Left ventricle myocardium superior (tissue), 1 donor: Measurements from ENCODE around the gene ZNF407. TPM values are rescaled to one million over a fixed set of nuclear protein-coding genes. Genes with fewer than 3 reads are reported as not detected.

Source experiments
- ATAC-seq: fragments of 200-7000 bp; cut with Tn5 transposase; one replicate; pipeline ENCODE4 v1.9.1; 2020; ENCODE audit warnings: mild to moderate bottlenecking, moderate library complexity
- DNase-seq: peaks from one replicate; pipeline ENCODE4 v3.0.0-alpha.2; 2020
- intact Hi-C: fragments of 100-400 bp; cut with micrococcal nuclease; formaldehyde crosslinking; loops from one replicate; pipeline ENCODE4 v1.11.0; 2022
- total RNA-seq: library from RNA; stranded (reverse); fragmentation: NEBNext Ultra II Directional; extraction: Animal tissue kit (Norgen Biotek cat#: 25700); gene quantifications from one replicate; pipeline ENCODE4 v1.2.1, GENCODE V29; 2021
- donor health status: DM: no; HTN: yes; CAD: no; lungs with severe emphysema.

ZNF407 gene
- total RNA-seq, 1 donor from 2014 or later: 12.0 TPM

DNA sequence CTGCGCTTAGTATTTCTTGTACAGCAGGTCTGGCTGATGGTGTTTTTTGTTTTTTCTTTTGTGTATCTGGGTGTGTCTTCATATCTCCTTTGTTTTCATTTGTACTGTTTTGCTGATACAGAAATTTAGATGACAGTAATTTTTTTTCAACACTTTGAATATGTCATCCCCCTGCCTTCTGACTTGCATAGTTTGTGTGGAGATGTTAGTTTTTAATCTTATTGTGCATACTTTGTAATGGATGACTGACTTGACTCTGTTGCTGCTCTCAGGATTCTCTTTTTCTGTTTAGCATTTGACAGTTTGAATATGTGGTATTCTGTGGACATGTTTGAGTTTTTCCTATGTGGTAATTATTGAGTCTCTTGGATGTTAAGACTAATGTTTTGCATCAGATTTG lies 161.3 kb downstream of the ZNF407 start:
- ATAC-seq (no peak), DNase-seq (no peak)

GRCh38 chr18:74760026-74760425 lies 162.4 kb downstream of the ZNF407 start:
- ATAC-seq (no peak), DNase-seq (no peak)
- intact Hi-C loops: no loop called here

More for the DNA sequence above, 161.3 kb downstream of the ZNF407 start:
- intact Hi-C loops: no loop called here

DNA sequence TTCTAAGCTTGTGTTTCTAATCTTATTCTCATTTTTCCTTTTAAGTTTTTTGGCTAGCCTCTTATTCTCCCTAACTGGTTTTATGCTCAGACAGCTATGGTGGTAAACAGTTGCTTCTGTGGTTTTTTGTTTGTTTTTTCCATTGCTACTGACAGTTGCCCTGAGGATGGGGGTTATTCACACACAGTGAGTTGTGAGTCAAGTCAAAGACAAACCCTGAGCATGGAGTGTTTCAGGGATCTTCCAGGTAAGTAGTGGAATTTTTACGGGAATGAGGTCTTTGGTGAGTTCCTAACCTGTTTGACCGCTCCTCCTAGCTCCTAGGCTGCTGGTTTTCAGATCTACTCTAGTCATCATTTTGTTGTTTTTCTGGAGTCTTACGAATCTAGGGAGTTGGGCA lies 162.8 kb downstream of the ZNF407 start:
- ATAC-seq (no peak), DNase-seq (no peak)
- intact Hi-C loops: no loop called here

- DNase-seq: no peak
- no peak for ATAC-seq
- intact Hi-C loops: no loop called here
Measured at GRCh38 chr18:74766251-74766650, 168.6 kb downstream of the ZNF407 start.

GRCh38 chr18:74768096-74768495 lies 170.4 kb downstream of the ZNF407 start:
- ATAC-seq: no peak
- intact Hi-C loops: no loop called here

DNA sequence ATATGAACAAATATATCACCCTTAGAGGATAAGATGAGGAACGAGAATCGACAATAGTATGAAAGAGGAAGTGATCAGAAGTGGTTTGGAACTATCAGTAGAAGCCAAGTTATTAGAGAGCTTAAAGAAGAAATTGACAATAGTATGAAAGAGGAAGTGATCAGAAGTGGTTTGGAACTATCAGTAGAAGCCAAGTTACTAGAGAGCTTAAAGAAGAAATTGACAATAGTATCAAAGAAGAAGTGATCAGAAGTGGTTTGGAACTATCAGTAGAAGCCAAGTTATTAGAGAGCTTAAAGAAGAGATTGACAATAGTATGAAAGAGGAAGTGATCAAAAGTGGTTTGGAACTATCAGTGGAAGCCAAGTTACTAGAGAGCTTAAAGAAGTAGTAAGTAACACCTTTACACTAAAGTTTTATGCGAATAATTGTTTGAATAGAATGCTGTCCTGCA lies 175.5 kb downstream of the ZNF407 start:
- DNase-seq: no peak
- intact Hi-C loops: no loop called here
- no peak for ATAC-seq

More at GRCh38 chr18:74768096-74768495, 170.4 kb downstream of the ZNF407 start:
- DNase-seq: no peak

DNA sequence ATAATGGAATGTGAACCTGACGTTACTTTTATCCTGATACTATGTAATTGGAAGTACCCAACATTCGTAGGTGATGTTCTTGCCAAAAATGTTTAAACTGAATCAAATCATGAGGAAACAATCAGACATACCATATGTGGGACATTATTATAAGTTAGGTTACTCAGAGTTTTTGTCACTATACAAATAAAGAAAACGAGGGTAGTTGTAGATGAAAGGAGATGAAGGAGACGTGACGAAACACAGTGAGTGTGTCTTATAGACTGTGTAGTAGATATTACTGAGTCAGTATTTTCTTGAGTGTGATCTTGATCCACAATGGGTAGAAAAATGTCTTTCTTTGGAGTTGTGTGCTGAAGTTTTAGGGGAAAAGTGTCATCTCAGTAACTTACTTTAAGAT lies 176.8 kb downstream of the ZNF407 start:
- ATAC-seq (no peak), DNase-seq (no peak)
- intact Hi-C loops: no loop called here

DNA sequence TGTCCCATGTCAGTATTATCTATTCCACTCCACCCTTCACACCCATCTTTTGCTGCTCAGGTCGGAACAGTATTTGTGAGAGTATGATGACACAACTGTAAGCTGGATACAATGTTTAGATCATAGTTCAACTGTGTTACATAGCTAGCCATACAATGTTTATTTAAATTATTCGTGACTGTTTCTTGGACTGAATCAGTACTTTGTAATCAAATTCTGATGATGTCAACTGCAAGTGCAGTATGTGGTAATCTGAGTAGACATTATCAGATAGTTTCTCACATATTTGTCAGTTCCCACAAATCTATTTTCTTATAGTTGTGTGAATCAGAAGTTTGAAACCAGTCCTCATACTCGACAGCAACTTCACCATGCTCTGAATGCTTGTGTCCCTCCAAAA lies 177.6 kb downstream of the ZNF407 start:
- DNase-seq (no peak), ATAC-seq (no peak)
- intact Hi-C loops: no loop called here

DNA sequence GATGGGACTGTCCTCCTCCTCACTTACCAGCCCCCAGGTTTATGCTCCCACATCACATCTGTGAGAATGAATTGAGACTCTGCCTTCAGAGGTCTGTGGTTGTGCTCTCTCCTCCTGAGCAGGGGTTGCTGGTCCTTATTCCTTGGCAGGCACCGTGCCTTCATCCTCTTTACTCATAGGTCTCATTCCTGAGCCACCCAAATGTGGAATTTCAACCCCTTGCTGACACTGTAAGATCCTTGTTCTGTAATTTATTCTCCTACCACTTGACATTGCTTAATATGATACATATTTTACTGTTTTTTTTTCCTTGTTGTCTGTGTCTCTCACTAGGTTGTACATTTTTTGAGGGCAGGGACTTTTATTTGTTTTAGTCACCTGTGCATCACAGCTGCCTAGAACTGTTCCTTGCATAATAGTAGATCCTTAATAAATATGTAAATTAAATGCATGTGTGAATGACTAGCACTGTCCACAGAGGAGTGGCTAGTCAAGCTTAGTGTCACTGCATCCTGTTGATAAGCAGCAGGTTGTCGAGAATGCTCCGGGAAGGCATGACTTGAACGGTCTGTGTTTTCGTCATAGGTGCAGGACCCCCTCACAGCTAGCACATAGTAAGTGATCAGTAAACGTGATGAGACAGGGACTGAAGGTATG lies 180.6 kb downstream of the ZNF407 start:
- intact Hi-C loops: no loop called here
- no peak for DNase-seq

DNA sequence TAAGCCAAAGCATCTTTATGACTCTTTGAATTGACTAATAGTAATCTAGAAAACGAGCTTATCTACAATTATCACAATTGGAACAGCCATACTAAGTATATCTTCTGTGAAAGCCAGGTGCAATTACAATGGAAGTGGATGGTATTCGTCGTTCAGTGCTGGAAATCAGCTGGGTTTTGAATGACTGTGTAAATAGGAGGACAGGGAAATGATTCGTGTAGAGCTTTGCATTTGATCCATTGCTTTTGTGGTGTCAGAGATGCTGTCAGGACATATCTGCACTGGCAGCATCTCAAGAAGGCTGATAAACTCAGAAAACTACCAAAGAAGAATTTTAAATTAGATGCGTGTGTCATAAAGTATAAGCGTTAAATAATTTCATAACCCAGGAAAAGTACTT lies 187.1 kb downstream of the ZNF407 start:
- intact Hi-C loops: no loop called here
- no peak for ATAC-seq

More for the DNA sequence above, 180.6 kb downstream of the ZNF407 start:
- ATAC-seq: no peak

DNA sequence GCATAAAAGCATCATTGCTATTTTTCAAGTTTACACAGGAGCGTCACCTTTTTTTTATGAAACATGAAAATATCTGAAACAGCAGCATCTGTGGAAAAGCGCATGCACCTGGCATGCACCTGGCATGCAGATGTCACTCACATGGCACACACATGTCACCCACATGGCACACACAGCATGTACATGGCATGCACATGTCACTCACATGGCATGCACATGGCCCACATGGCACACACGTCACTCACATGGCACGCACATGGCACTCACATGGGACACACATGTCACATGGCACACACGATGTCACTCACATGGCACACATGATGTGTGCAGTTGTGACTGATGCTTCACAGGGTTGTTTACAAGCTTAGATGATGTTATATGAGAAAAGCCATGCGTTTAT lies 188.0 kb downstream of the ZNF407 start:
- no peak for DNase-seq
- intact Hi-C loops: no loop called here
- no peak for ATAC-seq

More for the DNA sequence above, 187.1 kb downstream of the ZNF407 start:
- DNase-seq: no peak

DNA sequence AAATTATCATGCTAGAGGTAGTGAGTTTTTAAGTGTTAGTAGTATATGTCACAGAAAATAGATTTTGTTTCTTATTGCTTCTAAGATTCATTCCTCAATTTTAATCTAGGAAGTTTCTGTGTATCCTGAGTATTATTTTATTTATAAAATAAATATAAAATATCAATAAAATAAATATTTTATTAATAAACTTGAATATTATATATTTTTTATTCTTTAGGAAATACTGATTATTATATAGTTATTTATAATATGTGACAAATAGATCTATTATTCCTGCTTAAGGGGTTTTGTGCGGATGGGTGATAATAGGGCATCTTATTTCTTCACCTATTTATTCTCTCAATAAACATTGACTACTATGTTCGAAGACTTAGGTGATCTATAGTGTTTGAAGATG lies 191.0 kb downstream of the ZNF407 start:
- DNase-seq (no peak), ATAC-seq (no peak)
- intact Hi-C loops: no loop called here

DNA sequence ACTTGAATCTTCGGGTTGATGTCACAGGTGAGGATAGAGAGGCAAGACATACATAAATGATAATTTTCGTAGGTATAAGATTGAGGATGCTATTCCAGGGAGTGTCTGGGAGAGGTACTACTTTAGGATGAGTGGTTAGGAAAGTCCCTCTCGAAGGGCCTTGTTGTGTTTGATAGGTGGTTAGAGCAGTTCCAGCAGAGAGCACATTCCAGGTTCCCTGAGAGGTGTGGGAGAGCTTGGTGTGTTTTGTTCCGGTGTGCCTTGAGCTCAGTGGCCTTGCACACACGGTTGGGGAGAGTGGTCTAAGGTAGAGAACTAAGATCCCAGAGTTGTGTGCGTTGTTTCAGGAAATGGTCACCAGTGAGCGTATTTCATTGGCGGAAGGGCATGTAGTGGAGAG lies 191.4 kb downstream of the ZNF407 start:
- no peak for ATAC-seq
- DNase-seq: no peak
- intact Hi-C loops: no loop called here

DNA sequence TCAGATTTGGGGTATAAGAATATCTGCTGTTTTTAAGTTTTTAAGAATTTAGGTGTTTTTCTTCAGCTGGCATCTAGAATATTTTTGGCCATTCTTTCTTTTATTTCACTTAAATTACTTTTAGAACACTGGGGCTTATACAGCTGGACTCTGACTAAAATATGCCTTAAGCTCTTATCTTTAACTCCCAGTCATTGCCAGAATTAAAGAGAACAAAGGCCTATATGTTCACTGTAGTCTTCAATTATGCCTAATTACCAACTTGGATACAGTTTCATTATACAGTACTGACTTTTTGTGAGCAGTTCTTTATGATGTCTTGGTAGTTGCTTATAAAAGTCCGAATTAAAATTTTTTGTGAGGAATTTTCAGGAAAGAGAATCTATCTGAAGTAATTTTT lies 192.8 kb downstream of the ZNF407 start:
- ATAC-seq (no peak), DNase-seq (no peak)
- intact Hi-C loops: no loop called here

- no peak for ATAC-seq
- DNase-seq: no peak
- intact Hi-C loops: no loop called here
Measured at GRCh38 chr18:74791501-74792194, 194.0 kb downstream of the ZNF407 start.

DNA sequence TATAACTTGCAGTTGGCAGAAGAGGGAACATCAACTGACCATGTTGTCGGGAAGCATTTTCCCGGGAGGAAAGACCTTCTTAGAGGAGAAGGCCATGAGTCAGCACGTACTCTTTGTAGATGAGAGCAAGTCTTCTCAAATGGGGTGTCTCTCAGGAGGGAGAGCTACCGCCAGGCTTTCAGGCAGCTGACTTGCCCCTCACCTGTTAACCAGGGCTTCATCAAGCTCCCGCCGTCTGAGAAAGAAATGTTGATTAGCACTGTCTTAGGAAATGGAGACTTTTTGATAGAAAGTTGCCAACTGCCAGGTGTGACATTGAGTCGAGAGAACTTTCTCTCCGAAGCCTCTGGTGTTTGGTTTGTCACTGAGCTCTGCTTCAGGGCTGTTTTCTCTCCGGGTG lies 196.1 kb downstream of the ZNF407 start:
- DNase-seq (no peak), ATAC-seq (no peak)
- intact Hi-C loops: no loop called here

- ATAC-seq: no peak
- no peak for DNase-seq
- intact Hi-C loops: no loop called here
Measured at GRCh38 chr18:74795751-74796150, 198.1 kb downstream of the ZNF407 start.

DNA sequence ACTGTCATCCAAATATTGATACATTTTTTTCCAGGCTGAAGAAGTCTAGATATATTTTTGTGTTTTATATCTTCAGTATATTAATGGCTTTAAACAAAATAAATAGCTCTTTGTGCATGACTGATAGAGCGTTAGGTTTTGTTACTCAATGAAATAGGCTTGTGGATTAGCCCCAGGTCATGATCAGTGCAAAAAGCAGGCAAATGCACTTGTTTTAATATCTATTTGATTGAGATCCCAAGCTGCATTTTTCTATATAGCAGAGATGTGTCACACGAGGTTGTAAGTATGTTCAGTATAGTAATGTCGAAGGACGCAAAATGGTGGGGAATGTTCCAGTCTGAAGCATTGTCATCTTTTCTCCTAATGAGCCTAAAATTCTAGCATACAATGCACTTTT lies 198.5 kb downstream of the ZNF407 start:
- ATAC-seq (no peak), DNase-seq (no peak)
- intact Hi-C loops: no loop called here

- intact Hi-C loops: no loop called here
- peak; percentile 91 for ATAC-seq
Measured at GRCh38 chr18:74796841-74797576, 199.3 kb downstream of the ZNF407 start.

GRCh38 chr18:74797577-74798151 lies 200.0 kb downstream of the ZNF407 start:
- intact Hi-C loops: no loop called here
- DNase-seq (no peak), ATAC-seq (peak; percentile 27)

More at GRCh38 chr18:74796841-74797576, 199.3 kb downstream of the ZNF407 start:
- DNase-seq: no peak
